Measurements from ENCODE around the gene PSMD14. TPM values are rescaled to one million over a fixed set of nuclear protein-coding genes. Genes with fewer than 3 reads are reported as not detected.

Gene PSMD14
- total RNA-seq, 4 donors from 2014 or later, result 29.9 to 59.2 (median 36.1) TPM

GRCh38 chr2:161420406-161421074 is 112.3 kb downstream of the PSMD14 start:
- no peak for ATAC-seq (ENCODE audit: low FRiP score)
- no peak for DNase-seq (ENCODE audit: low spot score)
- no peak for TF ChIP-seq CTCF (IDR thresholded peaks at IDR 0.05)

DNA sequence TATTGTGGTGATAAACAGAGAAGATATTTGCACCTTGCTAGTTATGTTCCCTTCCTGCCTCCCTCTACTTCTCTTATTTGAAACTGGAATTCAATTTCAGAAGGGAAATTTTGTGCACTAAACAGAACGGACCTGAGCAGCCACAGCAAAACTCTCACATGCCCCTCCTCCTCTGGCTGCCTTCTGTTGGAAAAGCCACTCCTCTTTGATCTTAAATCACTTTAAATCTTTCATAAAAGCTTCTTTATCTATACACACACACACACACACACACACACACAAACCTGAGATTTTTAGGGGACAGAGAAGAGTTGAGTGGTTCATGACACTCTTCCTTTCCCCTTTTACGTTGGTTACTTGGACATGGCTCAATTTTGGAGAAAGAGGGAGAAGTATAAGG is 113.5 kb downstream of the PSMD14 start:
- ATAC-seq (ENCODE audit: low FRiP score) (no peak), DNase-seq (ENCODE audit: low spot score) (no peak)
- no peak for TF ChIP-seq CTCF (IDR thresholded peaks at IDR 0.05)

DNA sequence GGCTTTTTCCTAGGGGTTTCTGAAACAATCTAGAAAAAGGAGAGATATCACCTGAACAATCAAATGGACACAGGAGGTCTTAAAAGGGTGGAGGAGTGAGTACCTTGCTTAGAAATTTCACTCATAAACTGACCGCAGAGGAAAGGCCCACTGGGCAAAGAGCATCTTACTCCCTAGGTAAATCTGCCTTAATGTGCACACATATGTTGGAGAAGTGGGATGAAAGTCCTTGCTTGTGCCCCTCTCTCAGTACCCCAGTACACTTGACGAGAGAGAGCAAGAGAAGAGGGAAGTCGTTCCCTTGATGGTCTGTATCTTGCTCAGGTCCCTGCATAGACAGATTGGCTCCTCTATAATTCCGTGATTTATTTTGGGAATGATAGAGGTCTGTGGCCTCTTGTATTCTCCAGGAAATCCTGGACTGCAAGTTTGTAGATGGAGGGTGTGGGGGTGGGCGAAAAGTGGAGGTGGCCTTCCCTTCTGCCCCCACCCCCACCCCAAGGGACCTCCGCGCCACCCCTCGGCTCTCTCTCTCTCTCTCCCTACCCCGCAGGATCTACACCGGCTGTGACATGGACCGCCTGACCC is 114.7 kb downstream of the PSMD14 start:
- no peak for ATAC-seq (ENCODE audit: low FRiP score)
- TF ChIP-seq CTCF (IDR thresholded peaks at IDR 0.05), result no peak
- no peak for DNase-seq (ENCODE audit: low spot score)

DNA sequence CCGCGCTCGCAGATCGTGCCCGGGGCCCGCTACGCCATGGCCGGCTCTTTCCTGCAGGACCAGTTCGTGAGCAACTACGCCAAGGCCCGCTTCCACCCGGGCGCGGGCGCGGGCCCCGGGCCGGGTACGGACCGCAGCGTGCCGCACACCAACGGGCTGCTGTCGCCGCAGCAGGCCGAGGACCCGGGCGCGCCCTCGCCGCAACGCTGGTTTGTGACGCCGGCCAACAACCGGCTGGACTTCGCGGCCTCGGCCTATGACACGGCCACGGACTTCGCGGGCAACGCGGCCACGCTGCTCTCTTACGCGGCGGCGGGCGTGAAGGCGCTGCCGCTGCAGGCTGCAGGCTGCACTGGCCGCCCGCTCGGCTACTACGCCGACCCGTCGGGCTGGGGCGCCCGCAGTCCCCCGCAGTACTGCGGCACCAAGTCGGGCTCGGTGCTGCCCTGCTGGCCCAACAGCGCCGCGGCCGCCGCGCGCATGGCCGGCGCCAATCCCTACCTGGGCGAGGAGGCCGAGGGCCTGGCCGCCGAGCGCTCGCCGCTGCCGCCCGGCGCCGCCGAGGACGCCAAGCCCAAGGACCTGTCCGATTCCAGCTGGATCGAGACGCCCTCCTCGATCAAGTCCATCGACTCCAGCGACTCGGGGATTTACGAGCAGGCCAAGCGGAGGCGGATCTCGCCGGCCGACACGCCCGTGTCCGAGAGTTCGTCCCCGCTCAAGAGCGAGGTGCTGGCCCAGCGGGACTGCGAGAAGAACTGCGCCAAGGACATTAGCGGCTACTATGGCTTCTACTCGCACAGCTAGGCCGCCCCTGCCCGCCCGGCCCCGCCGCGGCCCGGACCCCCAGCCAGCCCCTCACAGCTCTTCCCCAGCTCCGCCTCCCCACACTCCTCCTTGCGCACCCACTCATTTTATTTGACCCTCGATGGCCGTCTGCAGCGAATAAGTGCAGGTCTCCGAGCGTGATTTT is 115.5 kb downstream of the PSMD14 start:
- DNase-seq (ENCODE audit: low spot score), result no peak
- ATAC-seq (ENCODE audit: low FRiP score), result peak; percentile 21
- no peak for TF ChIP-seq CTCF (IDR thresholded peaks at IDR 0.05)

DNA sequence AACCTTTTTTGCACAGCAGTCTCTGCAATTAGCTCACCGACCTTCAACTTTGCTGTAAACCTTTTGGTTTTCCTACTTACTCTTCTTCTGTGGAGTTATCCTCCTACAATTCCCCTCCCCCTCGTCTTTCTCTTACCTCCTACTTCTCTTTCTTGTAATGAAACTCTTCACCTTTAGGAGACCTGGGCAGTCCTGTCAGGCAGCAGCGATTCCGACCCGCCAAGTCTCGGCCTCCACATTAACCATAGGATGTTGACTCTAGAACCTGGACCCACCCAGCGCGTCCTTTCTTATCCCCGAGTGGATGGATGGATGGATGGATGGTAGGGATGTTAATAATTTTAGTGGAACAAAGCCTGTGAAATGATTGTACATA is 116.2 kb downstream of the PSMD14 start:
- no peak for TF ChIP-seq CTCF (IDR thresholded peaks at IDR 0.05)
- no peak for DNase-seq (ENCODE audit: low spot score)

DNA sequence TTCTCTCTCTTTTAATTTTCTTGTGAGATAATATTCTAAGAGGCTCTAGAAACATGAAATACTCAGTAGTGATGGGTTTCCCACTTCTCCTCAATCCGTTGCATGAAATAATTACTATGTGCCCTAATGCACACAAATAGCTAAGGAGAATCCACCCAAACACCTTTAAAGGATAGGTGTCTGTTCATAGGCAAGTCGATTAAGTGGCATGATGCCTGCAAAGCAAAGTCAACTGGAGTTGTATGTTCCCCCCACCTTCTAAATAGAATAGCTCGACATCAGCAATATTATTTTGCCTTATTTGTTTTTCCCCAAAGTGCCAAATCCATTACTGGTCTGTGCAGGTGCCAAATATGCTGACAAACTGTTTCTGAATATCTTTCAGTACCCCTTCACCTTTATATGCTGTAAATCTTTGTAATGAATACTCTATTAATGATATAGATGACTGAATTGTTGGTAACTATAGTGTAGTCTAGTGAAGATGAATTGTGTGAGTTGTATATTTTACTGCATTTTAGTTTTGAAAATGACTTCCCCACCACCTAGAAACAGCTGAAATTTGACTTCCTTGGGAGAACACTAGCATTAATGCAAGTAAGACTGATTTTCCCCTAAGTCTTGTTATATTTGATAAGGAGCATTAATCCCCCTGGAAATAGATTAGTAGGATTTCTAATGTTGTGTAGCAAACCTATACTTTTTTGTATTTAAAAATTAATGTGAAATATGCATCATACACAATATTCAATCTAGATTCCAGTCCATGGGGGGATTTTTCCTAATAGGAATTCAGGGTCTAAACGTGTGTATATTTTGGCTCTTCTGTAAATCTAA is 116.9 kb downstream of the PSMD14 start:
- DNase-seq (ENCODE audit: low spot score) (no peak), ATAC-seq (ENCODE audit: low FRiP score) (no peak)
- no peak for TF ChIP-seq CTCF (IDR thresholded peaks at IDR 0.05)

More for the DNA sequence above, 116.2 kb downstream of the PSMD14 start:
- ATAC-seq (ENCODE audit: low FRiP score), result no peak
